Measurements from ENCODE around the gene UBAC2.

Gene UBAC2

GRCh38 chr13:99316224-99316623 is 115.6 kb downstream of the UBAC2 start:
- no peak for FAIRE-seq

GRCh38 chr13:99316657-99317256 is 116.1 kb downstream of the UBAC2 start:
- no peak for FAIRE-seq

DNA sequence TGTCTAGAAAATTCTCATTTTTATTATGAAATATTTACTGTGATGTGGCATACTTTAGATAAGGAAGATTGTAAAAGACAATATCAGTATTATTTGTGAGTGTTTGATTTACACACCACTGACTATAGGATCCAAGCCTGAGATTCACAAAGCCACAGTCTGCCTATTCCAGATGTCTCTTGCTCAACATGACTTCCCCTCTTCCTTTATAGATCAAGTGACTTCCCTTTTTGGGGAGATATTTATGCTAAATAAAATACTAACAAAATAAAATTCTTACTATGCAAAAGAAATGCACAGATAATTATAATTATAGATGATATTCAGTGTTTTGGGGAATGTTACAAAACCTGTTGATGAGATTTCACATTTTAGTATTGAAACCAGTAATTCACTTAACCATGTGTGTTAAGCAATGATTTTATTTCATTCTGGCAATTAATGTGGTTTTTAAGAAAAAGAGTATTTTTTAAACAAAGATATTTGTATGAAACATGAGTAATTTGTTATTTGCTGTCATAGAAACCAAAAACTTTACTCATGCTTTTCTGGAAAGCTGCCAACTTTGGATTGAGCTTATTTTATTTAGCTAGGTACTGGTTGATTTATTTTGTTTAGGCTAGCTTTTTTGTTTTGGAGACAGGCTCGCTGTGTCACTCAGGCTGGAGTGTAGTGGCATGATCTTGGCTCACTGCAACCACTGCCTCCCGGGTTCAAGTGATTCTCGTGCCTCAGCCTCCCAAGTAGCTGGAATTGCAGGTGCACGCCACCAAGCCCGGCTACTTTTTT is 120.2 kb downstream of the UBAC2 start:
- FAIRE-seq: no peak

DNA sequence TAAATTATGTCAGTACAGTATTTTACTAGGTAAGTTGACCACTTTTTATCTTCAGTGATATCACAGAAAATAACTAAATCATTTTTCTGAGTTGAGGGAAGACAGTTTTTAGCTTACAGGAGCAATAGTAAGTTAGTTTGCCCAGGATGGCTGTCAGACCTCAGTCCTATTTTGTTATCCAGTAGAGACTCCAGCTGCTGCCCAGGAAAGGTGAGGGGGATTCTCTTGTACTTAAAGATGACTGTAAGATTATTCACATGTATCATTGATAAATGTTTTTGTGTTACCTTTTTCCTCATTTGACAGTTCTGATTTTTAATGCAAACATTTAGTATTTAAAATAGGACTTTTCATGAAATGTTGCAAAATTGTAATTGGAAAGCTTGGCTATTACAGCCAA is 121.1 kb downstream of the UBAC2 start:
- no peak for FAIRE-seq

DNA sequence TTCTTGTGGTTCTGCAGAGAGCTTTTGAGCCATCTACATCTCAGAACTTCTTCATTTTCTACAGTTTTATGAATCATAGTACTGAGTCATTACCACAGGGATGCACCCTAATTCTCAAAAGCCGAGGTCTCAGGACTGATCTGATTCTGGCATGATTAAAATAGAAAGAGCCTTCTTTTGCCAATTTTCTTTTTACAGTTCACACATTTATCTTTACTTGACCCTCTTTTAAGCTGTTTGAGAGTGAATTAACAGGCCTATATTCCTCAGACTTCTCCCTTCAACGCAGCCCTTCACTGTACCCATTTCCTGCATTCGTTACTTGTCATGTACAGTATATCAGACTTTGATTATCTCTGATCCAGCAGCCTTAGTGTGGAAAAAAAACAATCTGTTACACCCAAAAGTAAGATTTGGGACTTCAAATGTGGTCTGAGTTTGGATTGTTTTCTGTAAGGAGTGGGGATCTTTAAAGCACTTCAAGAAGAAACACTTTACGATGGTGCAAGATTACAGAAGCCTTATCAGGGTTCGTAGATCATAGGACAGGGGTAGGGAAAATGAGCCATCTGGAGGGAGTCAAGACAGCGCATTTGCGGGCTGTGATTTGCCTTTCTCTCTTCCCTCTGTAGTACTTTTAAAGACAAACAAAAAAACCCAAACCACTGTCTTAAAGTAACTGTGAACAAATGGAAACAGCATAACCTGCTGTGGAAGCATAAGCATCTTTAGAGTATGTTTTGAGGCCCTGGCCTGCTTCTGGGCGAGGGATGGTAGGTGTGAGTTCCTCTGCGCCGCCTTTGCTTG is 121.8 kb downstream of the UBAC2 start:
- no peak for FAIRE-seq

- FAIRE-seq: no peak
Measured at GRCh38 chr13:99323488-99323887, 122.8 kb downstream of the UBAC2 start.

DNA sequence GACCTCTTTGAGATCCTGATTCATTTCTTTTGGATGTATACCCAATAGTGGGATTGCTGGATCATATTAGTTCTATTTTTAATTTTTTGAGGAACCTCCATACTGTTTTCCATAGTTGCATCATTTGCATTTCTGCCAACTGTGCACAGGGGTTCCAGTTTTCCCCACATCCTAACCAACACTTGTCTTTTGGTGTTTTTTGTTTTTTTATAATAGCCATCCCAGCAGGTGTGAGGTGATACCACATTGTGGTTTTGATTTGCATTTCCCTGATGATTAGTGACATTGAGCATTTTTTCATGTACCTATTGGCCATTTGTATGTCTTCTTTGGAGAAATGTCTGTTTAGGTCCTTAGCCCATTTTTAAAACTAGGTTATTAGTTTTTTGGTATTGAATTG is 125.4 kb downstream of the UBAC2 start:
- FAIRE-seq: no peak

DNA sequence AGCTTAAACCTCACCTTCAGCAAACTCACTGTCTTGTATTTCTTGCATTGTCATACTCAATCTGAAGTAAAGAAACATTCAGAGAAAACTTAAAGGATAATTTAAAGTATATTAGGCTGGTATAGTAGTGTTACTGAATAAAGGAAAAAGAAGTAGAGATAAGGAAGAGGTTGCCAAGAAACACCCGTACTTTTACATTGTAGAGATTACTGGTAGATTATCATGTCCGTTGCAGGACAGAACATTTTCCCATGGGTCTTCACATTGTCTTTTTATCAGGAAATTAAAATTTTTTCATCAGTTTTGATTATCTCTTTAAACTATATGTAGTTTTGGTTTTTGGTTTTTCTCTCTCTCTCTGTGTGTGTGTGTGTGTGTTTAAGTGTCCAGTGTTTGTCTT is 126.5 kb downstream of the UBAC2 start:
- no peak for FAIRE-seq

GRCh38 chr13:99327761-99328160 is 127.1 kb downstream of the UBAC2 start:
- no peak for FAIRE-seq

- FAIRE-seq: no peak
Measured at GRCh38 chr13:99329477-99329876, 128.8 kb downstream of the UBAC2 start.

DNA sequence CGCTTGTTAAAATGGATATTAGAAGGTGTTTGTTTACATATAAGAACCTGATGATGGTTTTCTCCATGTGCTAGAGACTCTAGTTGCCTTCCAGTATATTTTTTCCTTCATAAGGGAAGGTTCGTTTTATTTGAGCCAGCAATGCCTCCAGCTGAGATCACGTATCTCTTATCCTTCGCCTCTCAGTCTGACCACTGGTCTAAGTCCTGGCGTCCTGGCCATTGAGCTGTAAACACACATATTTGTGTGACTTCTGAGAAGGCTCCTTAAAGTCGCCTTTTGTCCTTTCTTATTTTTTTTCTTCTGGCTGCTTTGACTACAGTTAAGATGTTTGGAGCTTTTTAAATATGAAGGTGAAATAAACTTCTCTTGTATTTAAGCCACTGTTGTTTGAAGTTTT is 130.3 kb downstream of the UBAC2 start:
- FAIRE-seq: no peak

DNA sequence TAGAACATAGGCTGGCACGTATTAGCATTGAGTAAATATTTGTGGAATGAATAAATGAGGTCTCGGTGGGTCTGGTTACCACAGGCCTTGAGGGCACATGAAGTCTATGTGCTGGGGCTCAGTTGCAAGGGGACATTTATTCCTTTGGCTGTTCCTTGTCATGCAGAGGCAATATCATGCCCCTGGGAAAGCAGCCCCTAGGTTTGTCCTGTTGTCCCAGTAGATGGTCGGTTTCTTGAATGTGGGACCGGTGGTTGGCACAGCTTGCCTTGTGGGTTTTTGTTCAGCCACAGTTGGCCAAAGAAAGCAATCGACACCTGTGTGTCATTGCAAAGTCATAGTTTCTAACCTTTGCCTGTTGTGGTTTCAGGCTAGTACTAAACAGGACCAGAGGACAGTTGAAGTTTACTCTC is 131.2 kb downstream of the UBAC2 start:
- no peak for FAIRE-seq

- FAIRE-seq: no peak
Measured at GRCh38 chr13:99332456-99332855, 131.8 kb downstream of the UBAC2 start.

- FAIRE-seq: no peak
Measured at GRCh38 chr13:99334221-99334620, 133.6 kb downstream of the UBAC2 start.

- no peak for FAIRE-seq
Measured at GRCh38 chr13:99335087-99335486, 134.4 kb downstream of the UBAC2 start.

DNA sequence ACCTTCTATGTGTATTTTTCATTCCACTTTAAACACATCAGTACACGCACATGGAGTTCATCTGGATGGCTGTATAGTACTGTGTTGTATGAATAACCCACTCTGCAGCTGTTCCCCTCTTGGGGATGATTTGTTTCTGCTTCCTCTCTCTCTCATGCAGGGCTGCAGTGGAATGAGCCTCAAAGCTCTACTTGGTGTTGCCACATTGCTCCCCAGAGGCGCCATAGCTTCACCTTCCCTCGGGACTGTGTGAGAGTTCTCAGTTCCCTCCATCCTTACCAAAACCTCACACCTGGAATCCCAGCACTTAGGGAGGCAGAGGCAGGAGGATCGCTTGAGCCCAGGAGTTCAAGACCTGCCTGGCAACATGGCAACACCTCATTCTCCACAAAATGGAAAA is 134.9 kb downstream of the UBAC2 start:
- no peak for FAIRE-seq

DNA sequence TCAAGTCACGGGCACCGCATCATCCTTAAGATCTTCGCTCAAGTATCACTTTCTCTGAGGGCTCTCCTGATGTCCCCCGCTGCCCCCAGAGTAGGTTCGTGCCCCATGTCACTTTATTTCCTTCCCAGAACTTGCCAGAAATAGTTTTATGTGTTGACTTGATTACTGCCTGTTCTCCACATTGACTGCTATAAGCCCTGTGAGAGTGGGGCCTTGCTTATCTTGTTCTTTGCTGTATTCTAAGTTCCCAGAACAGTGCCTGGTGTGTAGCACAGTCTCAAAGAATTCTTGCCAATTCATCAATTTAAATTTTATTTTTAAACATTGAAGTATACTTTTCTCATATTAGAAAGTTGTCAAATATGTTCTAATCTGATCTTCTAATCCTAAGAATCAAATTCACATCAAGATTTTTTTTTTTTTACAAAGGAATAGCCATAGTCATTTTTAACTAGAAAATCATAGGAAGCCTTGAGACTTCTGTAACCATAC is 138.6 kb downstream of the UBAC2 start:
- FAIRE-seq: no peak

DNA sequence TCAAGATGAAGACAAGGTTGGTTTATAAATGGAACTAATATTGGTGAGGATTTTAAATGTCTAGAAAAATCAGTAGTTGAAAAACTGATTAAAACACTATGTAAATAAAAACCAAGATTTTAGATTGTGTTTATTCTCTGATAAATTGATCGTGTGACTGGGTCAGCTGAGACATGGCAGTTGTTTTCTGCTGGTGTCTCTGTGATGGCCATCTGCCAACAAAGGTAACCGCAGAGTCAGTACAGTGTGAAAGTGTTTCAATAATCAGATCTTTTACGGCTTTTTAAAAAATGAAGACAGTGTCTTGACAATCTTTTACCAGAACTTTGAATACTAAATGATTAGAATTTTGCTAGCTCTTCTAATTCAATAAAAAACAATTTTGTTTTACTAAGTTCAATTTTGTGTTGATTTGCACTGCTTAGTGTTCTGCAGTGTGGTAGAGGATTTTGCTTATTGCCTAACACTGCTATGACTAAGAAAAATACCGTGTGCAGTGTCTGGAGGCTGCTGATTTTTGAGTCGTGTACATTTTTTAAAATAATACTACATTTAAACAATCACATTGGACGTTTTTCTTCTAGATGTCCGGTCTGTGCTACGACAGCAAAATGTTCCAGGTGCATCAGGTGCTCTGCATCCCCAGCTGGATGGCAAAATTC is 139.2 kb downstream of the UBAC2 start:
- no peak for FAIRE-seq

- FAIRE-seq: no peak
Measured at GRCh38 chr13:99340638-99341037, 140.0 kb downstream of the UBAC2 start.

- no peak for FAIRE-seq
Measured at GRCh38 chr13:99341969-99342722, 141.5 kb downstream of the UBAC2 start.

- no peak for FAIRE-seq
Measured at GRCh38 chr13:99342723-99343315, 142.2 kb downstream of the UBAC2 start.

DNA sequence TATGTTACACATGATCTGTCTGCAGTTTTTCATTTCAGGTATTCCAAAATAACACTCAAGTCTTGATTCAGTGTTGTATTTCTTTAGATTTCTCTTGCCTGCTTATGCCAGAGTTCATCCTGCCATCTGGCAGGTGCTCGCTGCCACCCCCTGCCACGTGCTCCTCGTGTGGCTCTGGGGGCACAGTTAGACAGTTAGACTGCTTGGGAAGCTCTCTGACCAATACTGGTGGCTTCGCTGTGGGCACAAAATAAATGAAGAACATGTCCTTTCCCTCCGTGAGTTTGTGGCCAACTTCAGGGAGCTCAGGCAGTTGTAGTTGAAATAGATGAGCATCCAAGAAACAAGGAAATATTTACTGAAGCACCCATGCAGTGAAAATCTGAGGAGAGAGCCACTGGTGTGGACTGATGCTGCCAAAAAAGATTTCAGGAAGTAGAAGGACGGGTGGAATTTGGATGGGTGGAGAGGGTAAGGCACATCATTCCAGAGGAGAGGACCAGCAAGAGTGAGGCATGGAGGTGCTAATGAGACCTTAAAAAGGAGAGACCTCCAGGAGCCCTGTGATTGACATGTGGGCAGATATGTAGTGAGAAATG is 144.1 kb downstream of the UBAC2 start:
- FAIRE-seq: no peak
